Measurements from ENCODE around the gene RND2. TPM values are rescaled to one million over a fixed set of nuclear protein-coding genes. Genes with fewer than 3 reads are reported as not detected.
"Not testable (repeated sequence)": the region's sequence is repeated elsewhere in the genome, so short reads cannot be mapped to it uniquely, and the experiment has no call there.

RND2 gene
- total RNA-seq, 1 experiment from 2014 or later = 0.40 TPM

DNA sequence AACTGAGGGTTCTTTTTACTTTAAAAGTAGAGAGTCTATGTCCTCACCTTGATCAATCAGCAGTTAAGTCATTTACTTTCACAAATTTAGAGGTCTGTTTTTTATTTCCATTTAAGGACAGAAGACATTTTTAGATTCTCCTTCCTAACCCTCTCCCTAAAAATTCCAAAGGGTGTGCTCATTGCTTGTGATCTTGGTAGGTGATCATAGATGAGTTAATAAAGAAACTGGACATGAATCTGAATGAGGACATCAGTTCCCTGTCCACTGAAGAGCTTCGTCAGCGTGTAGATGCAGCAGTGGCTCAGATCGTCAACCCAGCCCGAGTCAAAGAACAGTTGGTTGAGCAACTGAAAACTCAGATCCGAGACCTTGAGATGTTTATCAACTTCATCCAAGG is 35.9 kb upstream of the RND2 start:
- Mint-ChIP-seq H3K27ac (ENCODE audit: unreplicated experiment) (no peak overlapping the region), H3K4me3 (ENCODE audit: low read depth, unreplicated experiment) (no peak overlapping the region), H3K27me3 (ENCODE audit: unreplicated experiment) (no peaks in the 10 kb centered on the region), H3K4me1 (ENCODE audit: low read depth, unreplicated experiment) (peaks cover 23% of the 10 kb centered on the region), H3K36me3 (ENCODE audit: insufficient read depth, unreplicated experiment) (peaks cover 74% of the 10 kb centered on the region), H3K9me3 (ENCODE audit: low read depth, unreplicated experiment) (no peaks in the 10 kb centered on the region)
- CTCF ChIA-PET = no interaction called here
- TF ChIP-seq, protein P1, sequence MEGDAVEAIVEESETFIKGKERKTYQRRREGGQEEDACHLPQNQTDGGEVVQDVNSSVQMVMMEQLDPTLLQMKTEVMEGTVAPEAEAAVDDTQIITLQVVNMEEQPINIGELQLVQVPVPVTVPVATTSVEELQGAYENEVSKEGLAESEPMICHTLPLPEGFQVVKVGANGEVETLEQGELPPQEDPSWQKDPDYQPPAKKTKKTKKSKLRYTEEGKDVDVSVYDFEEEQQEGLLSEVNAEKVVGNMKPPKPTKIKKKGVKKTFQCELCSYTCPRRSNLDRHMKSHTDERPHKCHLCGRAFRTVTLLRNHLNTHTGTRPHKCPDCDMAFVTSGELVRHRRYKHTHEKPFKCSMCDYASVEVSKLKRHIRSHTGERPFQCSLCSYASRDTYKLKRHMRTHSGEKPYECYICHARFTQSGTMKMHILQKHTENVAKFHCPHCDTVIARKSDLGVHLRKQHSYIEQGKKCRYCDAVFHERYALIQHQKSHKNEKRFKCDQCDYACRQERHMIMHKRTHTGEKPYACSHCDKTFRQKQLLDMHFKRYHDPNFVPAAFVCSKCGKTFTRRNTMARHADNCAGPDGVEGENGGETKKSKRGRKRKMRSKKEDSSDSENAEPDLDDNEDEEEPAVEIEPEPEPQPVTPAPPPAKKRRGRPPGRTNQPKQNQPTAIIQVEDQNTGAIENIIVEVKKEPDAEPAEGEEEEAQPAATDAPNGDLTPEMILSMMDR (IDR thresholded peaks at IDR 0.05; ENCODE audit: unreplicated experiment) = no peak
- intact Hi-C loops (cut with micrococcal nuclease; ENCODE audit: unreplicated experiment) = no loop called here
- BruUV-seq (replicated peaks) = no TSS peak
- no peak for DNase-seq

DNA sequence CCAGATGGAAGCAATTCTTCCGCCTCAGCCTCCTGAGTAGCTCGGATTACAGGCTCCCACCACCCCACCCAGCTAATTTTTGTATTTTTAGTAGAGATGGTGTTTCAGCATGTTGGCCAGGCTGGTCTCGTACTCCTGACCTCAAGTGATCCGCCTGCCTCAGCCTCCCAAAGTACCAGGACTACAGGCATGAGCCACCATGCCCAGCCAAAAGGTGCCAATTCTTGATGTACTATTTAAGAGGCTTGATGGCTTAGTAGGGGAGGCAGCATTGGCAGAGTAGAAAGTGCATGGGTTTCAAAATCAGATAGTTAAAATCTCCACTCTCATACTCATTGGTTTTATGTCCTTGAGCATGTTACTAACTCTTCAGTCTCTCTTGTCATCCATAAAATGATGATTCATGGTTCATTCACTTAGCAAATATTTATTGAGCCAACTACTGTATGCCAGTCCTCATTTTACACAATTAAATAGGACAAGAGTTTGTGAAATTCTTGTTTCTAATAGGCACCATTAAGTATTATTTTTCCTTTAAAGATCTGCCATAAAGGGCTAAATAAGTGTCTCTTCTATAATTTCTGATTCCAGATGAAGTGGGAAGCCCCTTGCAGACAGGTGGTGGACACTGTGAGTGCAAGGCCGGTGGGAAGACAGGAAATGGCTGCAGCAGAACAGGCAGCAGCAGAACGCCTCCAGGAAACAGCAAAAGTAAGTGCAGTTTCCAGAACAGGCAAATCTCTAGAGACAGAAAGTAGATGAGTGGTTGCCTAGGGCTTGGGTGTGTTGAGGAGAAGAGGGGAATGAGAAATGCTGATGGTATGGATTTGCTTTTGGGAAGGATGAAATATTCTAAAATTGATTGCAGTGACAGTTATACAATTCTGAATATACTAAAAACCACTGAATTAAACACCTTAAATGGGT is 35.0 kb upstream of the RND2 start:
- no peak overlapping the region for H3K4me3 Mint-ChIP-seq (ENCODE audit: low read depth, unreplicated experiment)
- H3K36me3 Mint-ChIP-seq (ENCODE audit: insufficient read depth, unreplicated experiment) = peaks cover 75% of the 10 kb centered on the region
- CTCF ChIA-PET = no interaction called here
- intact Hi-C loops (cut with micrococcal nuclease; ENCODE audit: unreplicated experiment) = no loop called here
- no peaks in the 10 kb centered on the region for H3K9me3 Mint-ChIP-seq (ENCODE audit: low read depth, unreplicated experiment)
- H3K4me1 Mint-ChIP-seq (ENCODE audit: low read depth, unreplicated experiment) = peaks cover 15% of the 10 kb centered on the region
- DNase-seq = no peak
- TF ChIP-seq, protein P1 (IDR thresholded peaks at IDR 0.05; ENCODE audit: unreplicated experiment) = no peak
- no peaks in the 10 kb centered on the region for H3K27me3 Mint-ChIP-seq (ENCODE audit: unreplicated experiment)
- no peak overlapping the region for H3K27ac Mint-ChIP-seq (ENCODE audit: unreplicated experiment)
- BruUV-seq (replicated peaks) = no TSS peak

DNA sequence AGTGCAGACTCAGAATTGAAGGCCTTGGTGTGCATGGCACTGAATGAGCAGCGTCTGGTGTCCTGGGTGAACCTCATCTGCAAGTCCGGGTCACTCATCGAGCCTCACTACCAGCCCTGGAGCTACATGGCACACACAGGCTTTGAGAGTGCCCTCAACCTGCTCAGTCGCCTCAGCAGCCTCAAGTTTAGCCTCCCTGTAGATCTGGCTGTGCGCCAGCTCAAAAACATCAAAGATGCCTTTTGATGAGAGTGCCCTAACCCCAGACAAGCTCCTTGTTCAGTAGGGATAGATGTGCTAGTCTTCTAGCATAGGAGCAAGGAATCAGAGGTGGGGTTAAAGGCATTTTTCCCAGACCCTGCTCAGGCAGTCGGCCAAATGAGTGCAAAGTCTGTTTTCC is 33.6 kb upstream of the RND2 start:
- intact Hi-C loops (cut with micrococcal nuclease; ENCODE audit: unreplicated experiment) = no loop called here
- H3K4me3 Mint-ChIP-seq (ENCODE audit: low read depth, unreplicated experiment) = no peak overlapping the region
- peaks cover 80% of the 10 kb centered on the region for H3K36me3 Mint-ChIP-seq (ENCODE audit: insufficient read depth, unreplicated experiment)
- BruUV-seq (replicated peaks) = no TSS peak
- TF ChIP-seq, protein P1 (IDR thresholded peaks at IDR 0.05; ENCODE audit: unreplicated experiment) = no peak
- H3K27ac Mint-ChIP-seq (ENCODE audit: unreplicated experiment) = no peak overlapping the region
- H3K4me1 Mint-ChIP-seq (ENCODE audit: low read depth, unreplicated experiment) = peaks cover 12% of the 10 kb centered on the region
- DNase-seq = no peak
- no peaks in the 10 kb centered on the region for H3K27me3 Mint-ChIP-seq (ENCODE audit: unreplicated experiment)
- no peaks in the 10 kb centered on the region for H3K9me3 Mint-ChIP-seq (ENCODE audit: low read depth, unreplicated experiment)
- CTCF ChIA-PET = interaction anchor here (0.6 kb wide), 2 partner anchors 30 to 54 kb away, joined by 3 to 4 read pairs; no protein-coding TSS in a partner anchor

DNA sequence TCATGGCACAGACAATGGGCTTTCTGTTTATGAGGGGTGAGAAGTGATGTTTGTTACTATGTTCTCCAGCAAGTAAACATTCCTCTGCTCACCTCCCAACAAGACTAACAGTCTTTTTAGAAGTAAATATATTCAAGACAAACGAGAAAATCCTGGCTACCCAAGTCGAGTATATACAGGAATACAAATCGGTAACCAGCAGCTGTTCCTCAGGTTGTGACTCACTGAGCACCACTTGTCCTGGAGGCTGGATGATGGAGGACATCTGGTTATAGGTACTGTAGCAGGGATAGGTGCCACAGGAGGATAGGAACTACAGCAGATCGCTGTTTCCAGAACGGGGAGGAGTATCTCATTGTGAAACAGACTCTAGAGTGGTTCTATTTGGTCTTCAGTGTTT is 32.2 kb upstream of the RND2 start:
- no TSS peak for BruUV-seq (replicated peaks)
- Mint-ChIP-seq H3K4me1 (ENCODE audit: low read depth, unreplicated experiment) (peaks cover 17% of the 10 kb centered on the region), H3K27ac (ENCODE audit: unreplicated experiment) (no peak overlapping the region), H3K27me3 (ENCODE audit: unreplicated experiment) (no peaks in the 10 kb centered on the region), H3K9me3 (ENCODE audit: low read depth, unreplicated experiment) (no peaks in the 10 kb centered on the region), H3K4me3 (ENCODE audit: low read depth, unreplicated experiment) (no peak overlapping the region), H3K36me3 (ENCODE audit: insufficient read depth, unreplicated experiment) (peaks cover 77% of the 10 kb centered on the region)
- TF ChIP-seq, protein P1 (IDR thresholded peaks at IDR 0.05; ENCODE audit: unreplicated experiment) = no peak
- CTCF ChIA-PET = no interaction called here
- intact Hi-C loops (cut with micrococcal nuclease; ENCODE audit: unreplicated experiment) = no loop called here
- no peak for DNase-seq

DNA sequence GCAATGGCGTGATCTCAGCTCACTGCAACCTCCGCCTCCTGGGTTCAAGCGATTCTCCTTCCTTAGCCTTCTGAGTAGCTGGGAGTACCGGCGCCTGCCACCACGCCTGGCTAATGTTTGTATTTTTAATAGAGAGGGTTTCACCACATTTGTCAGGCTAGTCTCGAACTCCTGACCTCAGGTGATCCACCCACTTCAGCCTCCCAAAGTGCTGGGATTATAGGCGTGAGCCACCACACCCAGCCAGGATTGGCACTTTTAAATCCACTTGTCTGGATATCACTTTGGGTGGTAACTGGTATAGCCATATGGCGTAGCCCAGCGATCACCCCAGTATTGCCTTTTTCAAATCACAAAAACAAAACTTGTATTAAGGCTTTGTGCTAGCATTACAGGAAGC is 31.1 kb upstream of the RND2 start:
- CTCF ChIA-PET = interaction anchor here (0.6 kb wide), 1 partner anchor 97 kb away, joined by 5 read pairs; no protein-coding TSS in a partner anchor
- BruUV-seq (replicated peaks) = not testable (repeated sequence)

More for the DNA sequence above, 31.1 kb upstream of the RND2 start:
- intact Hi-C loops (cut with micrococcal nuclease; ENCODE audit: unreplicated experiment); DNase-seq; H3K27ac Mint-ChIP-seq (ENCODE audit: unreplicated experiment); H3K4me3 Mint-ChIP-seq (ENCODE audit: low read depth, unreplicated experiment); H3K9me3 Mint-ChIP-seq (ENCODE audit: low read depth, unreplicated experiment); H3K27me3 Mint-ChIP-seq (ENCODE audit: unreplicated experiment): not testable (repeated sequence)
- H3K36me3 Mint-ChIP-seq (ENCODE audit: insufficient read depth, unreplicated experiment) = peaks cover 77% of the 10 kb centered on the region
- peaks cover 21% of the 10 kb centered on the region for H3K4me1 Mint-ChIP-seq (ENCODE audit: low read depth, unreplicated experiment)
